ENCODE results near the gene PPIL1. TPM values are rescaled to one million over a fixed set of nuclear protein-coding genes. Genes with fewer than 3 reads are reported as not detected.

The PPIL1 gene
- total RNA-seq, 1 experiment from 2014 or later = 87.8 TPM

DNA sequence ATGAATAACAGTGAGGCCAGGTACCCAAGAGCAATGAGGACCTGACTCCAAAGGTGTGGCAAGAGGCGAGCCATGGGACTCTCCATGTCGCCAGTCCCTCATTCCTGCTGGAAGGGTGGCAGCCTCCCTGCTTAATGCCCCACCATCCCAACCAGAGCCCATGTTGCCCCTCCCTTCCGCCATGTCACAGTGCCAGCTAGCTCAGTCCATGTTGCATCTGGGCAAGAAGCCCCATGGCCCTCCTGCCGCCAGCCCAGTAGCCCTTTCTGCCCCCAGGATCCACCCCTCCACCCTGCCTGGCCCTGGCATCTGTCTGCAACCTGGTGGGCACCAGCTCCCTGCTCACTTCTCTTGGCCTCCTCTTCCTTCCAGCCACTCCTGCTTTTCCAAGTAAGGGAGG is 29.4 kb downstream of the PPIL1 start:
- H3K27me3 Mint-ChIP-seq (ENCODE audit: low read depth) = peaks cover 32% of the 10 kb centered on the region
- Histone ChIP-seq H3K14ac (ENCODE audit: insufficient read depth, low read length) (no peak overlapping the region), H3K4ac (ENCODE audit: low read depth, low read length) (no peak overlapping the region), H2BK15ac (ENCODE audit: low read depth, low read length) (no peak overlapping the region), H4K20me1 (ENCODE audit: control insufficient read depth, insufficient read depth, insufficient read length) (no peaks in the 10 kb centered on the region), H2BK12ac (ENCODE audit: insufficient read length, low read depth, low read length) (no peak overlapping the region), H3K23ac (ENCODE audit: insufficient read length, low read depth, low read length) (no peak overlapping the region), H4K5ac (ENCODE audit: insufficient read length, low read depth, low read length) (no peak overlapping the region), H3K4me2 (ENCODE audit: insufficient read depth, insufficient read length, low read length) (no peak overlapping the region), H4K8ac (replicated peaks; ENCODE audit: insufficient read length, low read depth, low read length) (no peak overlapping the region), H2AFZ (ENCODE audit: low read length) (no peak overlapping the region), H2AK5ac (ENCODE audit: insufficient read length, low read length) (no peak overlapping the region), H3K79me2 (ENCODE audit: insufficient read depth, low read length) (no peaks in the 10 kb centered on the region), H2BK120ac (ENCODE audit: low read depth, low read length, poor library complexity, severe bottlenecking) (no peak overlapping the region), H3K56ac (ENCODE audit: insufficient read length, low read depth, low read length) (no peak overlapping the region), H3K79me1 (ENCODE audit: insufficient read depth, low read depth, low read length, poor library complexity, severe bottlenecking) (no peaks in the 10 kb centered on the region), H2BK20ac (ENCODE audit: low read depth, low read length, poor library complexity, severe bottlenecking) (no peak overlapping the region), H3K18ac (ENCODE audit: insufficient read length, low read depth, low read length) (no peak overlapping the region), H2BK5ac (ENCODE audit: insufficient read length, low read length) (no peak overlapping the region), H3K9ac (ENCODE audit: extremely low read depth, insufficient read length, low read length) (no peak overlapping the region), H4K91ac (ENCODE audit: insufficient read length, low read depth, low read length) (no peak overlapping the region), H3K27ac (ENCODE audit: insufficient read length, low read depth, low read length) (no peak overlapping the region), H3K9me3 (ENCODE audit: control insufficient read depth, low read depth, low read length) (no peaks in the 10 kb centered on the region), H3T11ph (ENCODE audit: low read length) (no peak overlapping the region), H3K23me2 (ENCODE audit: insufficient read length, low read depth, low read length, poor library complexity, severe bottlenecking) (peaks cover 11% of the 10 kb centered on the region), H3K27me3 (ENCODE audit: insufficient read depth, low read length) (peaks cover 5% of the 10 kb centered on the region; the same call in 1 of the 2 replicates), H3K4me1 (ENCODE audit: insufficient read depth, low read length) (no peaks in the 10 kb centered on the region; the same call in 1 of the 2 replicates)
- peaks cover 30 to 41% of the 10 kb centered on the region in 2 experiments for H3K4me1 Mint-ChIP-seq
- no peaks in the 10 kb centered on the region; a peak in 2 of 7 replicates for H3K36me3 Mint-ChIP-seq (ENCODE audit: insufficient read depth in 1 of 3, low read depth in 3 of 3)
- no peak overlapping the region for H3K4me3 Mint-ChIP-seq
- no CpG with 5 or more reads among the region's 4 CpGs for WGBS (ENCODE audit: extremely low coverage, insufficient read length, low lambda C conversion rate)
- peak overlapping the region in 1 of 3 experiments; percentile 52; a peak in 1 of 7 replicates for H3K27ac Mint-ChIP-seq
- TF ChIP-seq, protein P1, sequence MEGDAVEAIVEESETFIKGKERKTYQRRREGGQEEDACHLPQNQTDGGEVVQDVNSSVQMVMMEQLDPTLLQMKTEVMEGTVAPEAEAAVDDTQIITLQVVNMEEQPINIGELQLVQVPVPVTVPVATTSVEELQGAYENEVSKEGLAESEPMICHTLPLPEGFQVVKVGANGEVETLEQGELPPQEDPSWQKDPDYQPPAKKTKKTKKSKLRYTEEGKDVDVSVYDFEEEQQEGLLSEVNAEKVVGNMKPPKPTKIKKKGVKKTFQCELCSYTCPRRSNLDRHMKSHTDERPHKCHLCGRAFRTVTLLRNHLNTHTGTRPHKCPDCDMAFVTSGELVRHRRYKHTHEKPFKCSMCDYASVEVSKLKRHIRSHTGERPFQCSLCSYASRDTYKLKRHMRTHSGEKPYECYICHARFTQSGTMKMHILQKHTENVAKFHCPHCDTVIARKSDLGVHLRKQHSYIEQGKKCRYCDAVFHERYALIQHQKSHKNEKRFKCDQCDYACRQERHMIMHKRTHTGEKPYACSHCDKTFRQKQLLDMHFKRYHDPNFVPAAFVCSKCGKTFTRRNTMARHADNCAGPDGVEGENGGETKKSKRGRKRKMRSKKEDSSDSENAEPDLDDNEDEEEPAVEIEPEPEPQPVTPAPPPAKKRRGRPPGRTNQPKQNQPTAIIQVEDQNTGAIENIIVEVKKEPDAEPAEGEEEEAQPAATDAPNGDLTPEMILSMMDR (conservative IDR thresholded peaks at IDR 0.05) = no peak
- DNase-seq = no peak
- no peaks in the 10 kb centered on the region for H3K9me3 Mint-ChIP-seq

All from H9 (cell line).